GM13976 (cell line): ENCODE measurements around the gene YWHAQ.

ENCODE experiments used
- DNase-seq: peaks from one replicate; pipeline ENCODE4 v3.0.0; 2012; ENCODE audit warnings: low spot score
- CTCF ChIP-seq: IDR thresholded peaks from 2 replicates; pipeline ENCODE4 v1.5.1; 2012; ENCODE audit warnings: borderline replicate concordance, mild to moderate bottlenecking; ENCODE audit not compliant: insufficient read depth; ENCODE audit errors: extremely low read depth, missing control alignments, control extremely low read depth
- in situ Hi-C: fragments of 300-500 bp; cut with MboI; formaldehyde crosslinking; loops from one replicate; pipeline ENCODE4 v1.12.0; 2022; ENCODE audit warnings: low sequenced_read_pairs, mixed read lengths, inconsistent platforms; ENCODE audit not compliant: unreplicated experiment

The YWHAQ gene

GRCh38 chr2:9673914-9674481, 43.2 kb upstream of the YWHAQ start:
- no peak for DNase-seq
- TF ChIP-seq CTCF: no peak
- in situ Hi-C loops: no loop called here

GRCh38 chr2:9668687-9669345, 38.0 kb upstream of the YWHAQ start:
- no peak for TF ChIP-seq CTCF
- in situ Hi-C loops: no loop called here
- DNase-seq: no peak

- no peak for TF ChIP-seq CTCF
- in situ Hi-C loops: no loop called here
These were observed 37.0 kb upstream of the YWHAQ start for GRCh38 chr2:9667826-9668225.

GRCh38 chr2:9666306-9666705, 35.5 kb upstream of the YWHAQ start:
- no peak for TF ChIP-seq CTCF
- in situ Hi-C loops: no loop called here
- no peak for DNase-seq

More at GRCh38 chr2:9667826-9668225, 37.0 kb upstream of the YWHAQ start:
- no peak for DNase-seq

GRCh38 chr2:9665898-9666297, 35.1 kb upstream of the YWHAQ start:
- no peak for DNase-seq
- in situ Hi-C loops: no loop called here

GRCh38 chr2:9664365-9664764, 33.6 kb upstream of the YWHAQ start:
- TF ChIP-seq CTCF: no peak
- no peak for DNase-seq
- in situ Hi-C loops: no loop called here

More at GRCh38 chr2:9665898-9666297, 35.1 kb upstream of the YWHAQ start:
- TF ChIP-seq CTCF: no peak
